HG02610 (cell line): Measurements from ENCODE around the gene OR10A5.
"Not testable (repeated sequence)": the region's sequence is repeated elsewhere in the genome, so short reads cannot be mapped to it uniquely, and the experiment has no call there.

ENCODE experiments used
- ATAC-seq: cut with Tn5 transposase; IDR thresholded peaks from one replicate; pipeline ENCODE4 v1.9.1; 2021; ENCODE audit warnings: mild to moderate bottlenecking, moderate library complexity; ENCODE audit not compliant: unreplicated experiment

Gene OR10A5, protein sequence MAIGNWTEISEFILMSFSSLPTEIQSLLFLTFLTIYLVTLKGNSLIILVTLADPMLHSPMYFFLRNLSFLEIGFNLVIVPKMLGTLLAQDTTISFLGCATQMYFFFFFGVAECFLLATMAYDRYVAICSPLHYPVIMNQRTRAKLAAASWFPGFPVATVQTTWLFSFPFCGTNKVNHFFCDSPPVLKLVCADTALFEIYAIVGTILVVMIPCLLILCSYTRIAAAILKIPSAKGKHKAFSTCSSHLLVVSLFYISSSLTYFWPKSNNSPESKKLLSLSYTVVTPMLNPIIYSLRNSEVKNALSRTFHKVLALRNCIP

DNA sequence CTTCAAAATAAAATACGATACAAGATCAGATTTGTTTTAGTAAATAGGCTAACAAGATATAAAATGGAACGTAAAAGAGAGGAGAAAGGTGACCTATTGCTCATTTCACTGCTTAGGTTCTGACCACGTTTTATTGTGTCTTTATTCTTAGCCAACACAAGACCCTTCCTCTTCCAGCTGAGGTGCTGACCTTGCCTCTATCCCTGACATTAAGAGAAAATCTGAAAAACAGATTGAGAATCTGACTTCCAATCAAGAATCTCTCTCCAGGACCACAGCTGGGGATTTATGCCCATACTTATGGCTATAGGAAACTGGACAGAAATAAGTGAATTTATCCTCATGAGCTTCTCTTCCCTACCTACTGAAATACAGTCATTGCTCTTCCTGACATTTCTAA, at the start of gene OR10A5:
TSS of gene OR10A5 (plus strand) at position 301 of the 400 bp plus-strand sequence. CDS start at position 301, 0 bp downstream.
- no peak for ATAC-seq

DNA sequence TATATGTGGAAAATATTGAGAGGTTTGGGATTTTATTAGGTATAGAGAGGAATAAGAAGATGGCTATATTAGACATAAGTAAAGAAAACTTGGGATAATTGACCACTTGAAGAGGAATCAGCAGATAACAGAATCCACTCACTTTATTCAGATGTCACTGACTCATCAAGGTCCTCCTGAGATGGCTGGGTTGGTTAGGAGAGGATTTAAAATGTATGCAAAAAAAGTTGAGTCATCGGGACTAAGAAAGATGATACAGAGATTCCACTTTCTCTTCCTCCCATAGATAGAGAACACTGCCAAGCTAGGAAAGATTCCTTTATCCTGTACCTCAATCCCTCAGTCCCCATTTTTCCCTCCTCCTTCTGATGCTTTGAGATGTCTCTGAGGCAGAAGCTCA, 46.1 kb upstream of the OR10A5 start, which contains the start of gene OR6A2:
TSS of gene OR6A2 (minus strand) at position 288 of the 400 bp plus-strand sequence. CDS start 3,981 bp downstream, outside the sequence.
- no peak for ATAC-seq

DNA sequence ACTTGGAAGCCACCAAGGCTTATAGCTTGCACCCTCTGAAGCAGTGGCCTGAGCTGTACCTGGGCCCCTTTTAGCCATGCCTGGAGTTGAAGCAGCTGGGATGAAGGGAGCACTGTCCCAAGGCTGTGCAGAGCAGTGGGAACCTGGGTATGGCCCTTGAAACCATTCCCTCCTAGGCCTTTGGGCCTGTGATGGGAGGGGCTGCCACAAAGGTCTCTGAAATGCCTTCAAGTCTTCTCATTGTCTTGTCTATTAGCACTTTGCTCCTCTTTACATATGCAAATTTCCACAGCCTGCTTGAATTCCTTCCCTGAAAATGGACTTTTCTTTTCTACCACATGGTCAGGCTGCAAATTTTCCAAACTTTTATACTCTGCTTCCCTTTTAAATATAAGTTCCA, 44.4 kb upstream of the OR10A5 start:
- not testable (repeated sequence) for ATAC-seq

DNA sequence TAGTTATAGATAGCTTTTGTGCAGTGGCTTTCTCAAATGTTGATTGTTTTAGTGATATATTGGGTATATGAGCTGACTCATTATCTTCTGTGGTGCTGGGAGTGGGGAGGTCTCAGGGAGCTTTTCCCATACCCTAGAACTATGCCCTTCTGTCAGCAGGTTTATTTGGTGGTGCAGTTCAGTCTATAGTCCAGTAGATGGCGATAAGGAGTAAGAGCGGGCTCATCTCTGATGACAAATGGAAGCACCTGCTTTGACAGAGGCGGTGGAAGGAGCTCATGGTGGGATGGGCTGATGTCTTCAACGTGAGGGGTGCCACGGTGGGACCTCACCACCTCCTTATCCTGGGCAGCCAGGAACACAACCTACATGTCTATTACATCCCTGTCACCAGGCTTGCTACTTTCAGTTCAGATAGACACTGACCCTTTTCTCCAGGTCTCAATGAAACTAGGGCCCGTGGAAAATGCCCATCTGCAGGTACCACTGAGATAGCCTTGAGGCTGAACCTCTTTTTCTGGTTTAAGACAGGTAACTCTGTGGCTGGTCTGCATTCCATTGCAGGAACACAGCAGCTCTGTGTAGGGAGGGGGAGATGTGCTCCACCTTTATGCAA, 33.0 kb upstream of the OR10A5 start:
- peak; percentile 75 for ATAC-seq

DNA sequence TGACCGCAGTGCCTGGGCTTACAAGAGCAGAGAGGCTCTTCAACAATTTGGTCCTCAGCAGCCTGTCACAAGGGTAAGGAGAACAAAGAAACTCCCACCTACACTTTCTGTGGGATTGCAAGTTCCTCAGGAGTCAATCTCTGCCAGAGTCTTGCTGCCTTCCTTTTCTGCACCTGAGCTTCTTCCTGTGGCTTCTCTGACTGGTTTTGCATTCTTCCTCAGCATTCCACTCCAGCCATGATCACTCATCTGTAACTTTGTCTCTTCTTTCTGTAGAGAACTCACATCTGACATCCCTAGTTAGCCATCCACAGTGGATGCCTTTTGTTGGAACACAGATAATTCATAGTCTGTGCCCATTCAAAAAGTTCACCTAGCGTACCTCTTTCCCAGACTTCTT, 31.8 kb upstream of the OR10A5 start:
- no peak for ATAC-seq

DNA sequence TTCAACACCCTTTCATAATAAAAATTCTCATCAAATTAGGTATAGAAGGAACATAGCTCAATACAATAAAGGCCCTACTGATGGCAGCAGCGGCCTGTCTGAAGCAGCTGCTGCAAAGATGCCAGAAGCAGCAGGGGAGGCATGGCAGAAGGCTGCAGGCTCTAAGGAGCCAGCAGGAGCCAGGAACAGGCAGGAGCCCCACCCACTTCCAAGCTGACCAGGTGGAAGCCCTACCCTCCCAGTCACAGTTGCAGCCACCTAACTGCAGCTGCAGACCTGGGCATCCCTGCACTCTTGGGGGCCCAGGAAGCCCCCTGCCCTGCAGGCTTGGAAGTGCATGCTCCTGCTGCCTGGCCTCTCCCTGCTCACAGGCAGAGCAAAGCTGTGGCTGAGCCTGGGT, 27.8 kb upstream of the OR10A5 start:
- ATAC-seq, result no peak

DNA sequence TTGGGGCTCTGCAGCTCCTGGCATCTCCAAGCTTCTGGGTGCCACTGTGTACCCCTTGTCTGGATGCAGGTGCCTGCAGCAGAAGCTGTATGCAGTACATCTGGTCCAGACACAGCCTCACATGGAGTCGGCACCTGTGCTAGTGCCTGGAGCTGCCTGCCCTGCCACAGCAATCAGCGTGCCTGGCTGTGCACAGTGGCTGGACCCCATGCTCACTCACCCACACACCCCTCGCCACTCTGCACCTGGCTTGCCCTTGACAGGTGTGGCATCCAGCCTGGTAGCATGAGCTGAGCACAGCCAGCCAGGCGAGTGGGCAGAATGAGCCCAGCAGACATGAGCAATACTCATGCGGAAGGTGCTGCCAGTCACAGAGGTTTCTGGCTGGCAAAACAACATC, 26.5 kb upstream of the OR10A5 start:
- ATAC-seq, result no peak

DNA sequence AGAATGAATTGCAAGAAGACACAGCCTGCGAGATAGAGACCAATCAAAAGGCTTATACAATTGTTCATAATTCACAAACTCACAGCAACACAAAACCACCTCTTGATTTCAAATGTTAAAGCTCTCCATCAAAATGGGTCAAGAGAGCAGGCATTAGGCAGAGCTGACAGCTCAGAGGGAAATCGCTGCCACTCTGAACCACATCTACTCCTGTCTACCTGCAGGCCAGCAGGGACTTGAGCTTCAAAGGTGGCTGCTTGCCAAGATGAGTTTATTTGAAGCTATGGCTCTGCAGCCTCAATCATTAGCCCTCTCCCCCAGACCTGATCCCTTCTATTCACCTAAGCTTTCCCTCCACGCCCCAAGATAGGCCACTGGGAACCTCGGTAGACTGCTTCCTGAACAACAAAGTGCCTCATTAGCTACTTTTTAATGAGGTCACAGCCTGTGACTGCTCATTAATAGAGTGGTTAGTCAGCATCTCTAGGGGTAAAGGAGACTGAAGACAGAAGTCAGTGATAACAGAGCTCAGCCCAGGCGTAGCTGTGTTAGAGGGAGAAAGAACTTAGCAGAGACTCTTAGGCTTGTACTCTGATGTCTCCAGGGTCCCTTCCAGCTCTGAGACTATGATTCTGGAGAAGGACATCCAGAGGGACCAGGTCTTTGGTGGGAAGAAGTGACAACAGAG, 21.2 kb upstream of the OR10A5 start:
- ATAC-seq, result no peak

DNA sequence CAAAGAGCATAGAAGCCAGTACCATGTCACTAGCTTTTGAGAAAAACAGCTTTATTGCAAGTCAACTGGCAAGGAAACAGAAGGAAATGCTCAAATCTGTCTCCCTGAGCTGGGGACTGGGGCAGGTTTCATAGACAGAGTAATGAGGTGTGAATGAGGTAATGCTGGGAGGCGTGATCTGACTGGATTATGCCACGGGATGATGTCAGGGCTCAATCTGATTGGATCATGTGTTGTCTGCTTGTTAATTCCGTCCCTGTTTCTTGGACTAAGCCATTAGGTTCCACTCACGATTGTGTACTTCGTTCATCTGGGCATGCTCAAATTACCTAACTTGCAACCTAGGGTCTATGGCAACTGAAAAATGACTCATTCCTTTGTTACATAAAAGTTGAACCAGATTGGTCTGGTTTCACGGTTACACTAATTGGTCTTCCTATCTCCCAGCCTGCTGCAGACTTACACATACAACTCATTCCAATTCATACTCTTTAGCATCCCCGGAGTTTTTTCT, 20.2 kb upstream of the OR10A5 start:
- ATAC-seq, result no peak

DNA sequence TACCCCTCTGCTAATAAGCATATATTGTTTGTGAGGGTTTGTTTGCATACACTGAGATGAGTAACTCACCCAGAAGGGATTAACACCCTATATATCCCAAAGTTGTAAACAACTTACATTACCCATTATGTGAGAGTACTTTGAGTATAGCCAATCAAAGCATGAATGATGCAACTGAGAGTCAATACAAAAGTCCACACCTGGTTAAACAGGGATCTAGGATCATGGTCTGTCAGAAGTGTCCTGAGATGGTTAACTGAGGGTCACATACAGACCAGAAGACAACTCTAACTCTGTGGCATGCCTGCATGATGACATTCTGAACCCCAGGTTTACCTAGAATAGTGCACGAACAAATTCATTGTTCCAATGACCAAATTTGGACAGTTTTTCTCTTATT, 17.4 kb upstream of the OR10A5 start:
- no peak for ATAC-seq

DNA sequence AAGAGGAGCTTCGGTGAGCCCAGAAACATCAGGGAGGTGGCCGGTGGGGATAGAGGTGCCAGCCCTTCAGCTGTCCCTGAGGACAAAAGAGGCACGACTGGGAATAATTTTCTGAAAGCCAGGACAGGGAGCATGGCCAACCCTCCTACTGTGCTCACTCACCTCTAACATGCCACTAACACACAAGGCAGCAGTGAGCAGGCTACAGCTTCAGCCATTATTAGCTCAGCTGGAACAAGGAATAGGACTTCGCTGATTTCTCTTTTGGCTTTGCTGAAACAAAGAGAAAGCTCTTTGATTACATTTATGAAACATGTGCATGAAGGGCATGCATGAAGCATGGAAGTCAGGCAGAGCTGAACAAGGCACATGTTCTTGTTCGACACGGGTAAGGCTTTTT, 12.1 kb upstream of the OR10A5 start:
- ATAC-seq, result no peak

DNA sequence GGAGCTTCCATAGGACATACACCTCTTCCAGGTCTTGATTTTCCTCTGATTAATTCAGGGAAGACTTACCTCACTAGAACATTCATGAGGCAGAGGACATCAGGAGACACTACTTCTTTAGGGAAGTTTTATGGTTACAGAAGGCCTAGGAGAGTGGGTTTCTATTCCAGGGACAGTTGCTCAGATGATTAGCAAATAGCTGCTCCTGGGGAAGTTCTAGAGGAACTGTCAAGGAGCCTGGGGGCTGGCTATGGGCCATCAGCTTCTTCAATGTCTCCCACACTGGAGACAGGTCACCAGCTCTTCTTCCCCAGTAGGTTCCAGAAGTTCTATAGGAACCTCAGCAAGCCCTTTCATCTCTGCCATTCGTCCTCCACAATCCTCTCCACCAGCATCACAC, 11.5 kb upstream of the OR10A5 start:
- ATAC-seq, result no peak

DNA sequence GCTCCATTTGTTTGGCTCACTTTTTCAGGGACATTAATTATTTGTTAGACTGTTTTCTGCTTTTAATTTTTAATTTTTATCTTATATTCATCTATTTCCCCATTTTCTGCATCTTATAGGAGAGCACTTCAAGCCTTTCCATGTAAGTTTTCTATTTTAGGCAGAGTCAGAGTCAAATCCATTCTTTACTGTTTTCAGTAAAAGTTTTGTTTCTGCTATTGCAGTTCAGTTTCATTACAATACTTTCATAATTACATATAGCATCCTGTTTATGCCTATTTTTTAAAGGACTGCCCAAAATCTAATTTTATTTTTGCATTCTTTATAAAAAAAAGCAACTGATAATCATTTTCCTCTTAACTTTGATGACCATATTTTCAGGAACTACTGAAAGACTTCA, 3.8 kb upstream of the OR10A5 start:
- ATAC-seq, result no peak

DNA sequence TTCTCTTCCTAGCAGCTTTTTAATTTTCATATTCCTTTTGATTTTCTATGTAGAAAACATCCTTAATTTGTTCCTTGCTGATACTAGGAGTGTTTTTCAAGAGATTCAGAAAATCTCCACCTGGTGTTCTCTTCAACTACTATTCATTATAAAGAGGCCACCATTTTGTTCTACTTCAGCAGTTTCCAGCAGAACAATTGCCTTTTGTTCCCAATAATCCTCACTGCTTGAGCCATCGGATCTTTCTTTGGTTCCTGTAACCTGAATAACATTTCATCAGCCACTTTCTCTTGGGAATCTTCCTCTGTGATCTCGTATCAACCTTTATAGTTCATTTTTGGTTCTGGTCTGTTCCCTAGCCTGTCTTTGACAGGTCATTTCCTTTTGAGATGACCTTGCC, 1.8 kb upstream of the OR10A5 start:
- ATAC-seq, result no peak

DNA sequence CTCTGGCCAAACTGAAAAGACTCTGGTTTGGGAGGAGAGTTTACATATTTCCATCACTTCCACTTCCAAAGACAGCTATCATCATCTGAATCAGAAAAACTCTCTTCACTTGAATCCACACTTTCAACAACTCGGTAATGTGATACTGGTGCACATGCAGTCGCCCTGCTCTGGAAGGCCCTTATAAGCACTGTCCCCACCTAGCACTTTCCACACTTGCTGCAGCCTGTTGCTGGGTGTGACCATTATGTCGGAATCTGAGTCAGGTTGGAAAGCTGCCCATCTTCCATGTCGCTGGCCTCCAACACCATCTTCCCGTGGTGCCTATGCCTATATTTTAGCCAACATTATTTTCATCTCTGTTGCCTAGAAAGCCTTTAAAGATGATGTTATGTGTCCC, 1.1 kb upstream of the OR10A5 start:
- no peak for ATAC-seq

DNA sequence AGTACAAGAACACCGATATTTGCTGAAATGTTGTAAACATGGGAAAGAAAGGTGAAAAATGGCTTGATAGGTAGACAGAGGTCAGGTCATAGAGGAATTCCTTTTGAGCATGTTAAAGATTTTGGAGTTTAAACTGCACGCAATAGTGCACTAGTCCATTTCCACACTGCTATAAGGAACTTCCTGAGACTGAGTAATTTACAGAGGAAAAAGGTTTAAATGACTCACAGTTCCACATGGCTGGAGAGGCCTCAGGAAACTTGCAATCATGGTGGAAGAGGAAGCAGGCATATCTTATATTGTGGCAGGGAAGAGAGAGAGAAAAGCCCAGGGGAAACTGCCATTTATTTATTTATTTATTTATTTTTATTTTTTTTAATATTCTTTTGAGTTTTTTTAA, 5.0 kb downstream of the OR10A5 start:
- ATAC-seq, result no peak

DNA sequence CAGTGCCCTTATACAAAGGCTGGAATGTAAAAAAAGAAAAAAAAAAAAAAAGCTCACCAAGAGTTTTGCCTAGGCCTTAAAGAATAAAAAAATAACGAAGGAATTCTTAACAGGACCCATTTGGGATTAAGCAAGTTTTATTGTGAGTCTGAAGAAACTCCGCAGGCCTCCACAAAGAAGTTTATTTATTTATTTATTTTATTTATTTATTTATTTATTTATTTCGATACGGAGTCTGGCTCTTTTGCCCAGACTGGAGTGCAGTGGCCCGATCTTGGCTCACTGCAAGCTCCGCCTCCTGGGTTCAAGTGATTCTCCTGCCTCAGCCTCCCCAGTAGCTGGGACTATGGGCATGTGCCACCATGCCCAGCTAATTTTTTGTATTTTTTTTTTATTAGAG, 9.3 kb downstream of the OR10A5 start:
- ATAC-seq, result not testable (repeated sequence)

DNA sequence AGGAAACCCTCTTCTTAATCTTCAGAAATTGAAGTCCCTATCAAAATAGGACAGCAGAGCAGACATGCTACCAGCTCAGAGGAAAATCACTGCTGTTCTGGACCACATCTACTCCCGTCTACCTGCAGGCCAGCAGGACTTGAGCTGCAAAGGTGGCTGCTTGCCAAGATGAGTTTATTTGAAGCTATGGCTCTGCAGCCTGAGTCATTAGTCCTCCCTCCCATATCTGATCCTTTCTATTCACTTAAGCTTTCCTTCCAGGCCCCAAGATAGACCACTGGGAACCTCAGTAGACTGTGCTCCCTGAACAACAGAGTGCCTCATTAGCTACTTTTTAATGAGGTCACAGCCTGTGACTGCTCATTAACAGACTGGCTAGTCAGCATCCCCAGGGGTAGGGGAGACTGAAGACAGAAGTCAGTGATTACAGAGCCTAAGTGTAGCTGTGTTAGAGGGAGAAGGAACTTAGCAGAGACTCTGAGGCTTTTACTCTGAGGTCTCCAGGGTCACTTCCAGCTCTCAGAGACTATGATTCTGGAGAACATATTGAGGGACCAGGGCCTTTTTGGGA, 10.6 kb downstream of the OR10A5 start:
- ATAC-seq, result no peak

DNA sequence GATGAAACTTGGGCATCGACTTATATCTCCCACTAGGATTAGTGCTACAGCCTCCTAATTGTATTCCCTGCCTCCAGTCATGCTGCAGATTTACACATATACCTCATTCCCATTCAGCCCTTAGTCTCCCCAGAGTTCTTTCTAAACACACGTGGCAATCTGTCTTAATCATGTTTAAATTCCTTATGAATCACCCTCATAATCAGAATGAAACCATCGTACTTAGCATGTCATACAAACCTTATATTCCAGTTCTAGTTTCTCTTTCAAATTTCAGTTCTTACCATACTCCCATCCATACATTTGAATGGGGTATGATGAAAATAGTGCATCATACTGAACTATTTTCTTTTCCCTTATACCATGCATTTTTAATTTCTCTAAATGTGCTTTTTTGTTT, 11.4 kb downstream of the OR10A5 start:
- peak; percentile 96 for ATAC-seq

DNA sequence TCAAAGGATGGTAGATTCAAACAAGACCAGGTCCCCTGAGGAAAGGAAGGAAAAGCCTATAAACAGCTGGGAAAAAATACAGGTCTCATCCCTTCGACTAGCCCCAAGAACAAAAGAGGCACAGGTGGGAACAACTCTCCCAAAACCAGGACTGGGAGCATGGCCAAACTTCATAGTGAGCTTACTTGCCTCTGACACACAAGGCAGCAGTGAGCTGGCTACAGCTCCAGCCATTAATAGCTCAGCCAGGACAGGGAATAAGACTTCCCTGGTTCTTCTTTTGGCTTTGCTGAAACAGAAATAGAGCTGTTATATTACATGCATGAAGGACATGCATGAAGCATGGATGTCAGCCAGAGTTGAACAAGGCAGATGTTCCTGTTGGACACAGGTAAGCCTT, 17.5 kb downstream of the OR10A5 start, which contains the start of gene OR10A2:
TSS of gene OR10A2 (plus strand) at position 97 of the 400 bp plus-strand sequence. CDS start 6,698 bp downstream, outside the sequence.
- ATAC-seq, result no peak

DNA sequence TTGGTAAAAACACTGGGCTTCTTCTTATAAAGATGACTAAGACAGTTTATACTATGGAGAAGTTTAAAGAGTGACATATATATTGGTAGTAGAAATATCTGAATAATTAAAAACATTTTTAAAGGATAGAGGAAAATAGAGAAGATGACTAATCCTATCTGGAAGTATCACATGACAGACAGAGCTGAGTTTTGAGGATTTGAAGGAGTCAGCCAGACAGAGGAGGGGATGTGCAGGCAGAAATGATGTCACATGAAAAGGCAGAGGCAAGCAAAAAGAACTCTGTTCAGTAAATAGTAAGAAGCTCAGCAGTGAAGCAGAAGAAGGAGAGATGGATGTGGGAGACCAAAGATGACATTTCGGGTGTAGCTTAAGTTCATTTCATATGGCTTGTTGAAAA, 19.0 kb downstream of the OR10A5 start:
- ATAC-seq, result no peak
